Measurements from ENCODE around the gene TAOK3. TPM values are rescaled to one million over a fixed set of nuclear protein-coding genes. Genes with fewer than 3 reads are reported as not detected.

The TAOK3 gene
- total and polyA plus RNA-seq, 2 donors (not counting 3 experiments of a cell fraction or from before 2014, with no cell fraction given), result 11.3 to 23.1 TPM

DNA sequence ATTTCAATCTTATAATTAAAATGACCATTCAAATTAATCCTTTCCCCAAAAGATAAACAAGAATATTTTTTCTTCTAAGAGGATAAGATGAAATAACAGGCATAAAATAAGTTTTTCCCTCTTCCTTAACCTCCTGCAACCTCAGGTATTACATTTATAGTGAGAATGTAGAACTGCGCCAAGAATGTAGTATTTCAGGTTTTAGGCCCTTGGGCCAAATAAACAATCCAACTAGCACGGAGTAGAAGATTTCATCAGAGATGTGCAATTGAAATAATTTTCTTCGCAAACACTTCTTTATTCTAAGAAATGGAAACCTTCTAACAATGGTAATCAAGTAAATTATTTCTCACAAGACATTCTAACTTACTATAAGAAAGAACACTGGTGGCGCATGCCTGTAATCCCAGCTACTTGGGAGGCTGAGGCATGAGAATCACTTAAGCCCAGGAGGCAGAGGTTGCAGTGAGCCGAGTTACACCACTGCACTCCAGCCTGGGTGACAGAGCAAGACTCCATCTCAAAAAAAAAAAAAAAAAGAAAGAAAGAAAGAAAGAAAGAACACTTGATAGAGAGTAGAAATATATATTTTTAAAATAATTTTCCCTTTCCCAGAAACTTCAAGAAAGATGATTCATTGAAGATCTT, 100.8 kb downstream of the TAOK3 start:
- no peaks in the 10 kb centered on the region for H3K4me1 ChIP-seq (ENCODE audit: control insufficient read depth, extremely low read depth, insufficient read depth, low read length)
- H3K9me3 ChIP-seq (replicated peaks; ENCODE audit: control insufficient read depth, insufficient read depth, low read length), result no peaks in the 10 kb centered on the region
- H3K4me3 ChIP-seq (replicated peaks in 1 of 3; ENCODE audit: insufficient read depth in 1 of 3, low read depth in 1 of 3, low read length in 3 of 3), result no peak overlapping the region
- no TSS peak for BruUV-seq (replicated peaks)
- H2AFZ ChIP-seq (ENCODE audit: low read depth, low read length), result no peak overlapping the region
- H3K27me3 ChIP-seq (ENCODE audit: control insufficient read depth in 2 of 2, insufficient read depth in 2 of 2, low read length in 2 of 2), result no peaks in the 10 kb centered on the region
- no peaks in the 10 kb centered on the region for H3K36me3 ChIP-seq (ENCODE audit: control insufficient read depth in 2 of 2, extremely low read depth in 1 of 2, insufficient read depth in 2 of 2, low read length in 2 of 2)
- POLR2A ChIA-PET, result no interaction called here
- CTCF ChIA-PET, result no interaction called here
- no peaks in the 10 kb centered on the region for H4K20me1 ChIP-seq (replicated peaks; ENCODE audit: control insufficient read depth, extremely low read depth, insufficient read depth, low read length)
- intact Hi-C loops (cut with micrococcal nuclease) (no loop called here), dilution Hi-C loops (cut with MboI; ENCODE audit: extremely low pct_ligation_motif_present, low sequenced_read_pairs) (no loop called here)
- no peaks in the 10 kb centered on the region for H3K9me1 ChIP-seq (replicated peaks; ENCODE audit: control insufficient read depth, extremely low read depth, insufficient read depth, low read length)
- FAIRE-seq (no peak), DNase-seq (ENCODE audit: low read depth, low spot score) (no peak)
- no peaks in the 10 kb centered on the region for H3K79me2 ChIP-seq (ENCODE audit: control insufficient read depth, insufficient read depth, low read length)
- TF ChIP-seq MYC (IDR thresholded peaks at IDR 0.05; ENCODE audit: low read depth, low read length) (no peak), FOS (IDR thresholded peaks at IDR 0.05; ENCODE audit: borderline replicate concordance, insufficient read depth, low read length) (no peak), POLR2AphosphoS5 (IDR thresholded peaks at IDR 0.05; ENCODE audit: insufficient read depth, low read depth, low read length) (no peak), POLR2A (IDR thresholded peaks at IDR 0.05; ENCODE audit: low read depth, low read length) (no peak), GATA2 (IDR thresholded peaks at IDR 0.05; ENCODE audit: insufficient read depth, insufficient read length, low read depth, low read length) (no peak), JUN (IDR thresholded peaks at IDR 0.05; ENCODE audit: borderline replicate concordance, insufficient read depth, insufficient read length, low read depth) (no peak), EZH2 (IDR thresholded peaks at IDR 0.05; ENCODE audit: borderline replicate concordance, low read depth, low read length, severe bottlenecking) (no peak)
- TF ChIP-seq, protein P1, sequence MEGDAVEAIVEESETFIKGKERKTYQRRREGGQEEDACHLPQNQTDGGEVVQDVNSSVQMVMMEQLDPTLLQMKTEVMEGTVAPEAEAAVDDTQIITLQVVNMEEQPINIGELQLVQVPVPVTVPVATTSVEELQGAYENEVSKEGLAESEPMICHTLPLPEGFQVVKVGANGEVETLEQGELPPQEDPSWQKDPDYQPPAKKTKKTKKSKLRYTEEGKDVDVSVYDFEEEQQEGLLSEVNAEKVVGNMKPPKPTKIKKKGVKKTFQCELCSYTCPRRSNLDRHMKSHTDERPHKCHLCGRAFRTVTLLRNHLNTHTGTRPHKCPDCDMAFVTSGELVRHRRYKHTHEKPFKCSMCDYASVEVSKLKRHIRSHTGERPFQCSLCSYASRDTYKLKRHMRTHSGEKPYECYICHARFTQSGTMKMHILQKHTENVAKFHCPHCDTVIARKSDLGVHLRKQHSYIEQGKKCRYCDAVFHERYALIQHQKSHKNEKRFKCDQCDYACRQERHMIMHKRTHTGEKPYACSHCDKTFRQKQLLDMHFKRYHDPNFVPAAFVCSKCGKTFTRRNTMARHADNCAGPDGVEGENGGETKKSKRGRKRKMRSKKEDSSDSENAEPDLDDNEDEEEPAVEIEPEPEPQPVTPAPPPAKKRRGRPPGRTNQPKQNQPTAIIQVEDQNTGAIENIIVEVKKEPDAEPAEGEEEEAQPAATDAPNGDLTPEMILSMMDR (IDR thresholded peaks at IDR 0.05; ENCODE audit: extremely low read depth in 1 of 2, insufficient read depth in 1 of 2, low read depth in 1 of 2, low read length in 2 of 2), result no peak
- TF ChIP-seq, protein P2, sequence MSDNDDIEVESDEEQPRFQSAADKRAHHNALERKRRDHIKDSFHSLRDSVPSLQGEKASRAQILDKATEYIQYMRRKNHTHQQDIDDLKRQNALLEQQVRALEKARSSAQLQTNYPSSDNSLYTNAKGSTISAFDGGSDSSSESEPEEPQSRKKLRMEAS (IDR thresholded peaks at IDR 0.05; ENCODE audit: insufficient read depth, insufficient read length), result no peak
- H3K4me2 ChIP-seq (ENCODE audit: insufficient read depth, low read length), result no peak overlapping the region
- H3K9ac ChIP-seq (replicated peaks; ENCODE audit: extremely low read depth, insufficient read depth, low read length), result no peak overlapping the region
- H3K27ac ChIP-seq (ENCODE audit: insufficient read depth, low read depth, low read length), result no peak overlapping the region

All from endothelial cell of umbilical vein (primary cell).